Activated T-cell treated with anti-CD3 and anti-CD28 coated beads for 24 hours (primary cell): Measurements from ENCODE around the gene OTOS.

Experiments
- DNase-seq: peaks from one replicate; pipeline ENCODE4 v3.0.0-alpha.2; 2020; ENCODE audit warnings: low read depth

The OTOS gene

DNA sequence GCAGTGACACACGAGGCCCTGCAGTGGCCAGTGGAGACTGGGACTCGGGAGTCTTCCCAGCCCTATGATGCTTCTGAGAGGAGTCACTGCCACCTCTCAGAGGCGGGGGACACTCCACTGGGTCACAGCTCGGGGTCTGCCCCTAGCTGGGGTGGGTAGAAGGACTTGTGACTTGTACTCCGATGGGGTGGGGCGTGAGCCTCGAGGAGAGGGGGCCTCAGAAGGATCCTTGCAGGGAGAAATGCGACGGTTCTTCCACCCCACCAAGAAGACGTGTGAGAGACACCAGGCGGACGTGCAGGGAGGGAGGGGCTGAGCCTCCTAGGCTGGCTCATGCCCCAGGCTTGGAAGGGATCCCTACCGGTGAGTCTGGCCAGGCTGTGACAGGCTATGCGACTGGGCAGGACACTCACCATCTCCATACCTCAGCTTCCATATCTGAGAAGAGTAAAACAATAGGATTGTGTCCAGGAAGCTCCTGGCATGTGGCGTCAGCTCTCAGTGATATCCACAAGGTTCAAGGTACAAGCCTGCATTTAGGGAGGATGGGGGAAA is 11.1 kb upstream of the OTOS start:
- DNase-seq = no peak

DNA sequence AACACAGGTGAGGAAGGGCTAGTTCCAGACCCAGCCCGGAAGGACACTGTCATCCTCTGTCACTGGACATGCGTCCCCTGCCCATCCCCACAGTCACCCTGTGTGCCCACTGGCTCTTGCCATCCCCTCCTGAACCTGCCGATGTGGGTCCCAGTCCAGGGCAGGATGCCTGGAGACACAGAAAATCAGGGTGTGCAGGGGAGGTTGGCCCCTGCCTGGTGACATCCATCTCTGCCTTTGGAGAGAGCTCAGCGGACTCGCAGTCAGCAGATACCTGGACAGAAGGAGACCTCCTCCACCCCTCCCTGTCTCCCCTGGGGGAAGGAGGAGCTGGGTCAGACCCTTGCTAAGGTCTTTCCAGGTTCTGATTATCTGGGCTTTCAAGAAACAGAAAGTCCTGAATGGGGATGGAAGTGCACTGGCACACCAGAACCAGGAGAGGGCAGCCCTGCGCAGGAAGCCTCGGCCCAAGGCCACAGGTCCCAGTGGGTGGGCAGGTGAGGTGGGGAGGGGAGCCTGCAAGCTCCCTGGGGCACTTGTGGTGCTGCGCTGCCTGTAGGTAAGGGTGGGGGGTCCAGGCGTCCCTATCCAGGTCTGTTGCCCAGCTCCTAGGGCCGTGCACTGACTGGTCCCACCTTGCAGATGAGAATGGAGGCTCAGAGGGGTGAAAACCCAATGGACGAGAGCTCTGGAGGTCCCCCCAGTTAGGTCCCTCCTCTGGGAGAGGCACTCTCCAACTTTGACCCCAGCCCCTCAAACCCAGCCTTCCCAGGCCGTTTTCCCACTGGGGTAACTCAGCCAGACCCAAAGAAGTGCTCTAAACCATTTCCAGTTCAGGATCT is 9.7 kb upstream of the OTOS start:
- DNase-seq = peak; percentile 20

DNA sequence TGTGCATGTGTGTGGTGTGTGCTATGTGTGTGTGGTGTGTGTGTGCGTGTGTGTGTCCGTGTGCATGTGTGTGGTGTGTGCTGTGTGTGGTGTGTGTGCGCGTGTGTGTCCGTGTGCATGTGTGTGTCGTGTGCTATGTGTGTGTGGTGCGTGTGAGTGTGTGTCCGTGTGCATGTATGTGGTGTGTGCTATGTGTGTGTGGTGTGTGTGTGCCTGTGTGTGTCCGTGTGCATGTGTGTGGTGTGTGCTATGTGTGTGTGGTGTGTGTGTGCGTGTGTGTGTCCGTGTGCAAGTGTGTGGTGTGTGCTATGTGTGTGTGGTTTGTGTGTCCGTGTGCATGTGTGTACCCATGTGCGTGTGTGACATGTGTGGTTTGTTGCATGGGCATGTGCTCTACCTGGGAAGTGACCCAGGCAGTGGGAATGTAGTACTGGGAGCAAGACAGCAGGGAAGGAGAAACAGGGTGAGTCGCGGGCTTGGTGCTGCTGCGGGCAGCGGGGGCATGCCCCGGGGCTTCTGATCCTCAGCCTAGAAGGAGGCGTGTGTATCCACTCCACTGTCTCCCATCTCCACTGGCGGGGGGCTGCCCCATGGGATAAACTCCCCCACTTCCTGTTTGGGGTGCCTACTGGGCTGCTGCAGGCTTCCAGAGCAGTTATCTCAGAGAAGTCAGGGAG is 7.6 kb upstream of the OTOS start:
- DNase-seq = no peak

DNA sequence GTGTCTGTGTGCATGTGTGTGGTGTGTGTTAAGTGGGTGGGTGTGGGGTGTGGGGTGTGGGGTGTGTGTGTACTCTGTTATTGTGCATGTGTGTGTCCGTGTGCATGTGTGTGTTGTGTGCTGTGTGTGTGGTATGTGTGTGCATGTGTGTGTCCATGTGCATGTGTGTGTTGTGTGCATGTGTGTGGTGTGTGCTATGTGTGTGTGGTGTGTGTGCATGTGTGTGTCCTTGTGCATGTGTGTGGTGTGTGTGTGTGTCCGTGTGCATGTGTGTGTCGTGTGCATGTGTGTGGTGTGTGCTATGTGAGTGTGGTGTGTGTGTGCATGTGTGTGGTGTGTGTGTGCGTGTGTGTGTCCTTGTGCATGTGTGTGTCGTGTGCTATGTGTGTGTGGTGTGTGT is 6.9 kb upstream of the OTOS start:
- DNase-seq = no peak

DNA sequence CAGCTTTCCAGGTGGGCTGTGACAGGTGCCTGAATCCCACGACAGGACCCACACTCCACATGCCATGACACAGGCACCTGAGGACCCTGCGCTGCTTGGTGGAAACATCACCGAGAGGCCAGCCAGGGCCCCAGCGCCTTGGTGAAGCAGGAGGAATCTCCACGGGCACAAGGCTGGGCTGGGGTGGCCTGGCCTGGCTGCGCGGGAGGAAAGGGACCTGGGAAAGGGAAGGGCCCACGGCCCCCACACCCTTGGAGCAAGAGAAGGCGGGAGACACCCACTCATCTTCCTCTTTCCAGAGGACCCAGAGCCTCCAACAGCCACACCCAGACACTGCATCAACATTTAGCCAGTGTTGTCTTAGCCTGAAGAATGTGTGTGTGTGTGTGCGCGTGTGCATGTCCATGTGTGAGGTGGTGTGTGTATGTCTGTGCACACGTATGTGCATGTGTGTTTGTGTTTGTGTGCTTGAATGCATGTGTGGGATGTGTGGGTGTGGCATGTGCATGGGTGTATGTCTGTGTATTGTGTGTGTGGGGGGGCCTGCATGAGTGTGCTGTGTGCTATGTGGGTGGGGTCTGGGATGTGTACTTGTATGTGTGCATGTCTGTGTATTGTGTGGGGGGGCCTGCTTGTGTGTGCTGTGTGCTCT is 6.3 kb upstream of the OTOS start:
- no peak for DNase-seq

DNA sequence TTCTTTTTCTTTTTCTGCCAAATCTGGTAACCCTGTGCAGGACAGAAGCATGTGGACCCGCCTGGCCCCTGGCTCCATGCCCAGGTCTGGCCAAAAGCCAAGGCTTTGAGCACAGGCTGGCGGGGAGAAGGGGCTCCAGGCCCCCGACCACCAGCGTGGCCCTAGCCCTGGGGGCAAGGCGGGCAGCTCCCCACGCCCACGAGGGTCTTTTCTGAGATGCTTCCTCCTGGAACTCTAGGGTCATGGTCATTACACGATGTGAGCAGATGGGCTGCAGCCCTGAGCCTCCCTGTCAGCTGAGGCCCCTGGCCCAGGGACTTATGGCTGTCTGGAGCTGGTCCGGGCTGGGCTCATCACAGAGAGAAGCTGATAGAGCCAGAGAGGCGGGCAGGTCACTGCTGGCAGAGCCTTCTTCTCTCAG is 5.7 kb upstream of the OTOS start:
- no peak for DNase-seq

DNA sequence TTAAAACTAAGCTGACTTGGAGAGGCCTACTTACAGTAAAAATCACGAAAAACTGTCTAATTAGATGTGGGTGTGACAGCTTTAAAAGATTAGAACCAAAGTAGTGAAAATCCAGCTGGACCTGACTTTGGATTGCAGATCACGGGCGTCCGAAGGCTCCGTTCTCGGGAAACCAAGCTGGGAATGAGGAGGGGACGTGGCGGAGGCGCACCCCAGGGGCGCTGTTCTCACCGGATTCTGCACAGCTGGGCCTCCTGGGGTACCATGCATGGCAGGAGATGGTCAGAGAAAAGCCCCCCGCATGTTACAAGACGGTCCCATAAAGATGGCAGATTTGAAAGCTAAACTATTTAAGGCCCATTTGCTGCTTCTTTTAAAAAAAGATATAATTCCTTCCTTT is 5.0 kb upstream of the OTOS start:
- no peak for DNase-seq

DNA sequence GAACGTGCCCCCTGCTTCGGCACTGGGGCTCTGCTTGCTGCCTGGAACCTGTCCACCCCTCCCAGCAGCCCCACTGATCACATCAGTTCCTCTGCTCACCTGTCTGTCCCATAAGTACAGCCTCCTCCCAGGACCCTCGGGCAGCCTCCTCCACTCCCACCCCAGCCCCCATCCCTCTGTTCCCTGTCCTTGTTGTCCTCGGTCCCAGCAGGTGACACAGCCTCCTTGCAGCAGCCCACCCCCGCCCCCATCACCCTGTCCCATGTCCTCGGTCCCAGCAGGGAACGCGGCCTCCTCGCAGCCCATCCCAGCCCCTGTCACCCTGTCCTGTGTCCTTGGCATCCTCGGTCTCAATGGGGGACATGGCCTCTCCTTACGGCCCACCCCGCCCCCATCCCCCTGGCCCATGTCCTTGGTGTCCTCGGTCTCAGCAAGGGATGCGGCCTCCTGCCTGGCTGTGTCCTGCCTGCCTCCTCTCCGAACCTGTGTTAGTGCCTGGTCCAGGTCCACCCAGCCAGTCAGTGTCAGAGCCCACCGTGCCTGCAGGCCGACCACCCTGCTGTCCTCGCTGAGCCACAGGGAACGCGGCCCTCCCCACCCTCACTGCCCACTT is 4.3 kb upstream of the OTOS start:
- DNase-seq = no peak

DNA sequence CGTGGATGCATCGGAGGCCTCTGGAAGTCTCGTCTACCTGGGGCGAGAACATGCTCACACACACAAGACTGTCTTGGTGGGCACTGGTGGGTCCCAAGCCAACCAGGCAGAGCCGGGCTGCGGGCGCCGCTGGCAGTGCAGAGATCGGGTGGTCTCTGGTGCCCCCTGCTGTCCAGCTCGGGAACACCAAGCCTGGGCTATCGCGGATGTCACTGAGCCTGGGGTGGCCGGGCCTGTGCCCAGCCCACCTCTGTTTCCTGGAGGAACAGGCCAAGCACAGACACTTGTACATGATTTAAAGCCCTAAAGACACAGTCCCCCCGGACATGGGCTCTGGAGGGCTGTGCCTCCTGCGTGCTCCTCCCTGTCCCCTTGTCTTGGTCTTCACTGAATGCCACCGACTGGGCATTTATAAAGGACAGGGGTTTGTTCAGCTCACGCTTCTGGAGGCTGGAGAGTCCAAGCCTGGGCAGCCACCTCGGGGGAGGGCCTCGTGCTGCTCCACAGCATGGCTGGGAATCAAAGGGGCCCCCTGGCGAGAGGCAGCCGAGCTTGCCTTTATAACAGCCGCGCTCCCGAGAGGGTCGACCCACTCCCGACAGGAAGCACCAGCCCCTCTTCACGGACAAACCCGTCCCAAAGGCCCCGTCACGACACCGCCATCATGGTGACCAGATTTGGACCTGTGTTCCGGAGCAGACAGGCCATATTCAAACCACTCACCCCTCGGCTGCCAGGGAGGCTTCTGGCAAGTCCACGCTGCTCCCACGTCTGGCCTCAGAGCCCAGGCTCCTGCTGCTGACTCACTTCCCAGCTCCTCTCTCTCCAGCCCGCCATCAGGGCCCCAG is 3.6 kb upstream of the OTOS start:
- peak; percentile 68 for DNase-seq

DNA sequence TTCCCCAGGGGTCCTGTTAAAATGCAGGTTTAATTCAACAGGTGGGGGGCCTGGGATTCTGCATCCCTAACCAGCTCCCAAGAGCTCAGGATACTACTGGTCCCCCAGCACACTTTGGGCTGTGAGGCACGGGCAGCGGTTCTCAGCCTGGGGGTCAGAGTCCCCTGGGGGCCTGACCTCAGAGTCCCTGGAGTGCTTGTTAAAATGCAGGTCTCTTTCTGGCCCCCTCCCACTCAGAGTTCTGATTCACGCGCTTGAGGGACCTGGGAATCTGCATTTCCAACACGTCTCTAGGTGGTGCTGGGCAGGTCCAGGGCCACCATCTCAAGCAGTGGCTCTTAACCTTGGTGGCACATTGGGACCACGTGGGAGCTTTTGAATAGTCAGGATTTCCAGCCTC is 2.8 kb upstream of the OTOS start:
- no peak for DNase-seq

DNA sequence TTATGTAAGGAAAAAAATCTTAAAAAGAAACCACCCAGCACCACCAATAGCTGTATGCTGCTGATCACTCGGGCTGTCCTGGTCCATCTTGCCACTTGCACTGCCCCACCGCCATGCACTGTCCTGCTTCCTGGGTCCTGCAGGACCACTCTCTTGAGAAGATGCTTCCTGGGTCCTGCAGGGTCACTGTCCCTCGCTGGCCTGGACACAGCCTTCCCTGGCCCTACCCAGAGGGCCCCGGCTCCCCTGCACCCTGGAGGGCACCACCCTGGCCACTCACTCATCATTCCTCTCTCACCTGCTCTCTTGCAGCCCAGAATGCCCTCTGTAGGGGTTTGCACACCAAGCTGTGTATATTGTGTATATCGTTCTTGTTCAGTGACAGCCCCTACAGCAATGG is 2.4 kb upstream of the OTOS start:
- DNase-seq = no peak

DNA sequence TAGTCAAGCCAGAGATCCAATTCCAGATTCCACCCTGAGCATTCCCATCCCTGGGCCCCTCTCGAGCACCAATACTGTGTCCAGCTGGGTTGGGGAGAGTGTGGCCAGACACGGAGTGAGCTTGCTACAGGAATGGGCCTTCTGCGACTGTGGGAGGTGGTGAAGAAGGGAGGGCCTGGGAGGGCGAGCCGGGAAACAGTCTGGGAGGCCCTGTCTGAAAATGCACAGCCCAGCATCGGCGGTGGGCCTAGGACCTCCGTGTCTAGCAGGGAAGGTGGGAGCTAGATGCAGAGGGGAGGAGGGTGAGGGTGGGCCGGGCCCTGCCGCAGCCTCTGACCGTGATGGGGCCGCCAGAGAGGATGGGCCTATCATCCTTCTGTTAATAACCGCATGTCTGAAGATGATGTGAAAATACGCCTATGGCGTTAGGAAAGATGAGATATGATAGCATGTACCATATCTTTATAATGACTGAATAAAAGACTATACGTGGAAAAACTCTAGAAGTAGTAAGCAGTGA is 1.9 kb upstream of the OTOS start:
- no peak for DNase-seq

DNA sequence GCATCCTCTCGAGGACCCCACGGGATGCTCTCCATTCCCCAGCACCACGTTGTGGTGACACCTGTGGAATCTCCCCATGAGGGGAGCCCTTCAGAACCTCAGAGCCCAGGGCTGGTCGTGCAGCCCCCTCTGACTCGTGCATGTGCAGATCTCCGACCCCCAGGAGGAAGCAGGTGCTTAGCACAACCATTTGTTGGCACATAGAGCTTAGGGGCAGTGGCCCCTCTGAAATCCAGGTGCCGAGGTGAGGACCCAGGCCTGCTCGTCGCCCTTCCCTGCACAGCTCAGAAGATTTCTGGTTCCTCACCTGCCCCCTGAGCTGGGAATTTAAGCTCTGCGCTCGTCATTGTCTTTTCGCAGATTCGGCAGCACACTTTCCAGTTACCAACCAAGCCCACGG is 1.3 kb upstream of the OTOS start:
- DNase-seq = no peak

DNA sequence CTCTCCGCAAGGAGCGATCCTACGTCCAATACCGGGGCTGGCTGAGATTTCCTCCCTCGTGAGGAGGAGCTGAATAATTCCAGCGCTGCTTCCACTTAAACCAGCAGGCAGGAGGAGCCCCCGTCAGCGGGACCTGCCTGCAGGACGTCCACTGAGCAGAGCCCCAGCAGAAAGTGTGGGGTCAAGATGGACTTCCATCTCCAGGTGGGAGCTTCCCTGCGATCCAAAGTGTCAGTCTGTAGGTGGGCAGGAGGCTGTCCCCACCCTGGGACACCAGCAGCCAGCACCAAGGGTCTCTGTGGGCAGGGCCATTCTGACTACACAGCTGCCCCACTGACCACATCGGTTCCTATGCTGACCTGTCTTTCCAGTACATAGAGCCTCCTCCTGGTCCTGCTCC is 462 bp upstream of the OTOS start:
- DNase-seq = no peak

DNA sequence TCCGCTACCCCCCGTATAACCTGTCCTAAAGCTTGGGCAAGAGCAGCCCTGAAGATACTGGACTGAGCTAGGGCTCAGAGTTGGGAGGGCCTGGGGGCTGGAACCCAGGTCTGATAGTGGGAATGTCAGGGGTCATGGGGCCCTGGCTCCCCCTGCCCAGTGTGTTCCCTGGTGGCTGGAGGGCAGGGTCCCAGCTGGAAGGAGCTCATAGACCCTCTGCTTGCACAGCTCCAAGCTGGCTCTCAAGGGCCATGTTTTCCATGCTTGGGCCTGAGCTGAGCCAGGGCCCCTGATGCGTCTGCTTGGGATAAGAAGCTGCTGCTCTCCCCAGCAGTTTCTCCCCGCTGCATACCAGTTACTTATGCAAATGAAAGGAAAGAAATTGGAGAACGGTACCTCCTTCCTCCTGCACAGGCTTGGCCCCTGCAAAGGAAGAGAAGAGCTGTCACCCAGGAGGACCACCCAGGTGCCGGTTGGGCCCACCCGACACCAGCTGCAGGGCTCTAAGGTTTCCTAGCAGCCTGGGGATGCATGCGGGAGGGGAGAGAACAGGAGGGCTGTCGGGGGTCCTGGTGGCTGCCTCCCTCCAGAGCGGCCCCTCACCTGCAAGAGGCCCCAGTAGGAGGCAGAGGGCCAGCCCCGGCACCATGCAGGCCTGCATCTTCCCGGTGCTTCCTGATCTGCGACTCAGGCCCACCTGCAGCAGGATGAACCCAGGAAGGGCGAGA is 628 bp downstream of the OTOS start:
- DNase-seq = no peak

DNA sequence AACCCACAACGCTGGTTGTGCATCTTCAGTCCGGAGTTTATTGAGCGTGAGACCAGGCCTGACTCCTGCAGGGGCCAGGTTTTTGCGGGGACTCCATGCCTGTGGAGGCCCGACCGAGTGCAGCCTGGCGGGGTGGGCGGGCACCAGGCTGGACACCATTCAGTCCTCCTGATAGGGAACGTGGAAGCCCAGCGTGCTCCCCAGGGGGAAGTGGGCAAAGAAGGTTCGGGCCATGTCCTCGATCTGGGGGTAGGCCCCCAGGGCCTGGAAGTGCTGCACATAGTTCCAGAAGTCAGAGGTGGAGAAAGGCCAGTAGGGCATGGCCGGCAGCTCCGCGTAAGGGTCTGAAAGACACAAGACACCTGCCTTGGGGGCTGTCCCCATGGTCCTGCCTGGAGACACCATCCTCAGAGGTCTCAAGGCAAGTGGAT is 1.4 kb downstream of the OTOS start:
- DNase-seq = no peak

DNA sequence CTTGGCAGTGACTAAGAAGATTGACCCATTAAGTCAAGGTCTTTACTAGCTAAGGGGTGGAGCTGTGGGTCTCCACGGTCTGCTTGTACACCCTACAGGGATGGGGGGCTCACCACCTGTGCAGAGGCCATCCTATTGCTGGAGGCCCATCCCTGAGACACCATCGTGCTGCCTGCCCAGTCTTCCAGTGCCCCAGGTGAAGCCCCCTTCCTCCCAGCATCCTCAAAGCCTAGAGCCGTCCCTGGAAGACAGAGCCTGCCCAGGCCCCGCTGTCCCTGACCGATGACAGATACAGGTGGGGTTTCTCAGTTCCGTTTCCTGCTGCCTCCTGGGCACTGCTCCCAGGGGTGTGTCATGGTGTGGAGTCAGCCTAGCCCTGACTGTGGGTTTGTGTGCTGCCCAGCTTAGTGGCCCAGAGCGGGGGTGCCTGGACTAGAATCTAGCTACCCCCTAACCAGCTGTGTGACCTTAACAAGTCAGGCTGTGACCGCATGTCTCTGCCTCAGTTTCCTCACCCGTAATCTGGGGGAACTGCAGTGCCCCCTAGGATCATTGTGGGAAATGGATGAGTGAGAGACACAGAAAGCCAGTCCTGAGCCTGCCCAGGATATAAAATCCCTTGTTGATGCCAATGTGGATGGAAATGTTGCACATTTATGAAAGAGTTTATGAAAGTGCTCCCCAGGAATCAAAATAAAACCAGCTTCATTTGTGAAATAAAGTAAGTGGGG is 2.0 kb downstream of the OTOS start:
- no peak for DNase-seq

DNA sequence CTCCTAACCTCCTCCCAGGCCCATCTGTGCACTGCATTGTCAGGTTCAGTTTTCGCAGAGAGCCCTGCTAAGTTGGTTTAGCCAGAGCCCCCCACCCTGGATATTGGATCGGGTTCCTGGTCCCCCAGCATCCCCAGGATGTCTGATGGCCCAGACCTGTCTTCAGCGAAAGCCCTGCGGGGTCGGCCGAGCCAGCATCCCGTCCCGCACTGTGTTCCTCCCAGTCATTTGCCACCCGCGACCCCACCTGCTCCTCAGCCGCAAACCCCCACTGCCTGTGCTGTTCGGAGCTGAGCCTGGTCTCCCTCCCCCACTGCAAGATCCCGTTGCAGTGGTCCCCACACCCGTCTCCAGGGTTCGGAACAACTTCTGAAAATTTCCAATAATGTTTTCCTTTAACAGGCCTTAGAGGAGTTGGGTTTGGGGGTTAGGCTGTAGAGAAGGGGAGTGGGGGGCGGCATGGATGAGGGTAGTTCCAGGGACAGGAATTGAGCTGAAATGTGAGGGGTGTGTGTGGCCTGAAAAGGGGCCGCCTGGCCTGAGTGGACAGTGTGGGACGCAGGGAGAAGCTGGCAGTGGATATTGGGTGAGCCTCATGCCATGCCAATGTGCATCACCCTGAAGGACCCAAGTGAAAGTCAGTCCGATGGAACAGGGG is 2.7 kb downstream of the OTOS start:
- DNase-seq = no peak

DNA sequence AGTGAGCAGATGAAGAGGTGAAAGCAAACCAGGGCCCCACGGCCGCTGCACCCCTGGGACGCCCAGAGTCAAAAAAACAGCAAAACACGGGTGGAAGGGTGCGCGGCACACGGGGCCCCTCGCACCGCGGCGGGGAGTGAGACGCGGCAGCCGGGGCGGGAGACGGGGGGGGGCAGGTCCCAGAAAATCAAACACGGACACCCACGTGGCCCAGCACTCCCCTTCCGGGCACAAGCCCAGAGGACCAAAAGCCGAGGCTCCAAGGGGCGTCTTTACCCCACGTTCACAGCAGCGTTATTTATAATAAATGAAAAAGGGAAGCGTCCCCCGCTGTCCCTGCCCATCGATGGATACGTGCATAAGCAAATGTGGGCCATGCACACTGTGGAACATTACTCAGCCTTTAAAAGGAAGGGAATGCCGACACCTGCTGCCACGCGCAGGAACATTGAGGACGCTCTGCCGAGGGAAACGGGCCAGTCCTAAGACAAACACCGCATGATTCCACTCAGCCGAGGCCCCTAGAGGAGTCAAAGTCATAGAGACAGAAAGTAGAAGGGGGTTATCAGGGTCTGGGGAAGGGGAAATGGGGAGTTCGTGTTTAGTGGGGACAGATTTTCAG is 3.7 kb downstream of the OTOS start:
- peak; percentile 11 for DNase-seq
